ENCODE results near the gene FRMD4A. TPM values are rescaled to one million over a fixed set of nuclear protein-coding genes. Genes with fewer than 3 reads are reported as not detected.

The FRMD4A gene
- total RNA-seq, 2 experiments from 2014 or later = 3.1 to 3.7 TPM

DNA sequence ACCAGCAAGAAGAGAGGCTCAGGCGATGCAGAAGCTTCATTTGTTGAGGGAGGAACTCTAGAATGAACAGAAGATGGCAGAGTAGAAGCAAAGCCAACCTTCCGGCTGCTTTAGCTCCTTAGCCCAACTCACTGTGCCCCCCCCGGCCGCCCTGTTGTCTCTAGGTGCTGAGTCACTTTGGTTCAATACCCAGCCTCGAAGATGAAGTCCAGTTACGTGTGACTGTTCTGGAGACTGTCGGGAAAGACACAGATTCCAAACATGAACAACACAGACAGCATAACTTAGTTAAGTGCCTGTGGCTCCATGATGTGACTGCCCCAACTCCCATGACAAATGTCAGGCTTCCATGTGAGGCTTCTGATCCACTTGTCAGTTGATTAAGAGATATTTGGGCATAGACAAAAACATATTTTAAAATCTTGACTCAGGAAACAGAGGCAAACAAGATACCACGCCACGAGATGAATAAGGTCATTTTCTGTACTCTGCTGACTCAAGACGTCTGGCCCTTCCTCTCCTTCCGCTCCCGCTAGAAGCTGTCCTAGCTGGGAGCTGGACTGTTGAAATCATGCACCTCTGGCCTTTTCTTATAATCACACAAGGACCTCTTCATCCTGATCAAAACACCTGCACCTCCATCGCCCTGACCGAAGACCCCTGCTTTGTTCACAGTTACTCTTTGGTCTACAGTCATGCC is 199.3 kb downstream of the FRMD4A start:
- TF ChIP-seq, protein P1, sequence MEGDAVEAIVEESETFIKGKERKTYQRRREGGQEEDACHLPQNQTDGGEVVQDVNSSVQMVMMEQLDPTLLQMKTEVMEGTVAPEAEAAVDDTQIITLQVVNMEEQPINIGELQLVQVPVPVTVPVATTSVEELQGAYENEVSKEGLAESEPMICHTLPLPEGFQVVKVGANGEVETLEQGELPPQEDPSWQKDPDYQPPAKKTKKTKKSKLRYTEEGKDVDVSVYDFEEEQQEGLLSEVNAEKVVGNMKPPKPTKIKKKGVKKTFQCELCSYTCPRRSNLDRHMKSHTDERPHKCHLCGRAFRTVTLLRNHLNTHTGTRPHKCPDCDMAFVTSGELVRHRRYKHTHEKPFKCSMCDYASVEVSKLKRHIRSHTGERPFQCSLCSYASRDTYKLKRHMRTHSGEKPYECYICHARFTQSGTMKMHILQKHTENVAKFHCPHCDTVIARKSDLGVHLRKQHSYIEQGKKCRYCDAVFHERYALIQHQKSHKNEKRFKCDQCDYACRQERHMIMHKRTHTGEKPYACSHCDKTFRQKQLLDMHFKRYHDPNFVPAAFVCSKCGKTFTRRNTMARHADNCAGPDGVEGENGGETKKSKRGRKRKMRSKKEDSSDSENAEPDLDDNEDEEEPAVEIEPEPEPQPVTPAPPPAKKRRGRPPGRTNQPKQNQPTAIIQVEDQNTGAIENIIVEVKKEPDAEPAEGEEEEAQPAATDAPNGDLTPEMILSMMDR (IDR thresholded peaks at IDR 0.05) = no peak
- no peaks in the 10 kb centered on the region for H3K36me3 ChIP-seq (ENCODE audit: insufficient read depth, low read length)
- intact Hi-C loops (cut with DNase I, micrococcal nuclease) = no loop called here
- H3K4me1 Mint-ChIP-seq (ENCODE audit: low read depth) = no peaks in the 10 kb centered on the region
- no peak overlapping the region for H3K4me3 ChIP-seq (ENCODE audit: low read length)
- H3K4me3 Mint-ChIP-seq = no peak overlapping the region
- no peak overlapping the region for H3K27ac ChIP-seq (ENCODE audit: low read depth in 1 of 2, low read length in 2 of 2)
- ATAC-seq (ENCODE audit: poor library complexity) (no peak), DNase-seq (no peak)
- POLR2A ChIA-PET = no interaction called here
- no peak overlapping the region for H3K27ac Mint-ChIP-seq
- CTCF ChIA-PET = interaction anchor here (1.1 kb wide), 1 partner anchor 206 kb away, joined by 3 read pairs; no protein-coding TSS in a partner anchor
- no peaks in the 10 kb centered on the region for H3K27me3 ChIP-seq (ENCODE audit: control insufficient read depth in 1 of 2, insufficient read depth in 2 of 2, low read length in 2 of 2)
- no peaks in the 10 kb centered on the region for H3K9me3 Mint-ChIP-seq
- no peaks in the 10 kb centered on the region for H3K9me3 ChIP-seq (ENCODE audit: control insufficient read depth in 1 of 2, insufficient read depth in 1 of 2, low read length in 2 of 2)
- H3K27me3 Mint-ChIP-seq = no peaks in the 10 kb centered on the region
- H3K36me3 Mint-ChIP-seq (ENCODE audit: low read depth) = no peaks in the 10 kb centered on the region
- H3K4me1 ChIP-seq (ENCODE audit: insufficient read depth, low read length) = no peaks in the 10 kb centered on the region

DNA sequence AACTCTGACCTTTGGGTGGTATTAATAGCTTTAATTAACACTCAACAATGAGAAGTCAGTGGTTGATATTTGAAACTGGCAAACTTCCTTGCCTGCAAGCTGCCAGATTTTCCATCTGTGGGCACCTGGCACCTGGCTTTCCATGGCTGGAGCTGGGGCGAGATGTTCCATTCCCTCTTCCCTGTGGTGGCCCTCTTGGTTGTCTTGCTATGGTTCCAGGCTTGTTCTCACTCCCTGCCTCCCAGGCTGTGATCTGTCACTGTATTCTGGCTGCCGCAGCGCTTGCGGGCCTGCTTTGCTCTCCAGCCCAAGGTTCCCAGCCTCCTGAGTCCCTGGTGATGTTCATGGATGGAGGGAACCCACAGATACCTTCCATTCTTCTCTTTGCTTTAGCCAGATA is 201.0 kb downstream of the FRMD4A start:
- H3K36me3 Mint-ChIP-seq (ENCODE audit: low read depth) = no peaks in the 10 kb centered on the region
- H3K4me1 Mint-ChIP-seq (ENCODE audit: low read depth) = no peaks in the 10 kb centered on the region
- H3K27me3 Mint-ChIP-seq = no peaks in the 10 kb centered on the region
- no peaks in the 10 kb centered on the region for H3K27me3 ChIP-seq (ENCODE audit: control insufficient read depth in 1 of 2, insufficient read depth in 2 of 2, low read length in 2 of 2)
- no peak overlapping the region for H3K27ac ChIP-seq (ENCODE audit: low read depth in 1 of 2, low read length in 2 of 2)
- no peak overlapping the region for H3K4me3 Mint-ChIP-seq
- H3K36me3 ChIP-seq (ENCODE audit: insufficient read depth, low read length) = no peaks in the 10 kb centered on the region
- H3K4me3 ChIP-seq (ENCODE audit: low read length) = no peak overlapping the region
- no peak overlapping the region for H3K27ac Mint-ChIP-seq
- ChIA-PET CTCF (no interaction called here), POLR2A (no interaction called here)
- intact Hi-C loops (cut with DNase I, micrococcal nuclease) = no loop called here
- no peaks in the 10 kb centered on the region for H3K9me3 Mint-ChIP-seq
- ATAC-seq (ENCODE audit: poor library complexity) (no peak), DNase-seq (no peak)
- TF ChIP-seq, protein P1 (IDR thresholded peaks at IDR 0.05) = no peak
- H3K4me1 ChIP-seq (ENCODE audit: insufficient read depth, low read length) = no peaks in the 10 kb centered on the region
- no peaks in the 10 kb centered on the region for H3K9me3 ChIP-seq (ENCODE audit: control insufficient read depth in 1 of 2, insufficient read depth in 1 of 2, low read length in 2 of 2)

DNA sequence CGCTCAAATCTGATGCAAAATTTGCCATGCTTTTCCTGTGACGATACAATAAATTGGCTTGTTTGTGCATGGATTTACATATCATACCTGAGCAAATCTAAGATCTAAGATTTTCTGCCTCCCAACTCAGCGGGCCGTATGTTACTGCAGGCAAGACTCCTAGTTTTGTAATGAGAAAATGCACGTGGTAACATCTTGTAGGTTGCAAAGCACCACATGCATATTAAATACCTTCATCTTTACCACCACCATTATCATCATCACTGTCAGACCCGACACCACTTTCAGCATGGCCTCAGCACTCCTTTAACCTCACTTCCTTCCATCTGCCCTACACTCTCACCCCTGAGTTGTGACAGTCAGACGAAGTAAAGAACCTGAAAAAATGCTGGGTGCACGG is 202.2 kb downstream of the FRMD4A start:
- no peaks in the 10 kb centered on the region for H3K9me3 ChIP-seq (ENCODE audit: control insufficient read depth in 1 of 2, insufficient read depth in 1 of 2, low read length in 2 of 2)
- H3K4me1 Mint-ChIP-seq (ENCODE audit: low read depth) = no peaks in the 10 kb centered on the region
- no peaks in the 10 kb centered on the region for H3K36me3 ChIP-seq (ENCODE audit: insufficient read depth, low read length)
- ChIA-PET CTCF (no interaction called here), POLR2A (no interaction called here)
- intact Hi-C loops (cut with DNase I, micrococcal nuclease) = no loop called here
- TF ChIP-seq, protein P1 (IDR thresholded peaks at IDR 0.05) = no peak
- no peak overlapping the region for H3K27ac Mint-ChIP-seq
- H3K9me3 Mint-ChIP-seq = no peaks in the 10 kb centered on the region
- no peak overlapping the region for H3K4me3 Mint-ChIP-seq
- H3K27me3 ChIP-seq (ENCODE audit: control insufficient read depth in 1 of 2, insufficient read depth in 2 of 2, low read length in 2 of 2) = no peaks in the 10 kb centered on the region
- no peaks in the 10 kb centered on the region for H3K27me3 Mint-ChIP-seq
- ATAC-seq (ENCODE audit: poor library complexity) (no peak), DNase-seq (no peak)
- H3K4me3 ChIP-seq (ENCODE audit: low read length) = no peak overlapping the region
- H3K4me1 ChIP-seq (ENCODE audit: insufficient read depth, low read length) = no peaks in the 10 kb centered on the region
- H3K36me3 Mint-ChIP-seq (ENCODE audit: low read depth) = no peaks in the 10 kb centered on the region
- no peak overlapping the region for H3K27ac ChIP-seq (ENCODE audit: low read depth in 1 of 2, low read length in 2 of 2)
